SK-N-SH (cell line): ENCODE measurements around the gene TBKBP1. TPM values are rescaled to one million over a fixed set of nuclear protein-coding genes. Genes with fewer than 3 reads are reported as not detected.

Source experiments
- CTCF ChIA-PET: fragments of 300-600, 350-600 bp; formaldehyde crosslinking; extraction: SDS; loops from one replicate; lab custom pipeline; 2021; lab: Yijun Ruan, JAX
- POLR2A ChIA-PET: fragments of 350-600 bp; sonication (Branson Sonifier 250); formaldehyde crosslinking; extraction: SDS; loops from one replicate; lab custom pipeline; 2020; ENCODE audit warnings: antibody characterized with exemption, inconsistent platforms; lab: Yijun Ruan, JAX
- DNase-seq: peaks from one replicate; pipeline ENCODE4 v3.0.0; 2012
- H2AFZ ChIP-seq: fragments of 200-600 bp; sonication (generic); 2 replicates; pipeline ENCODE4 v1.8.1; 2016; ENCODE audit warnings: antibody characterized with exemption, mild to moderate bottlenecking, low read depth
- H3F3A ChIP-seq: fragments of 200-600 bp; sonication (generic); replicated peaks from 2 replicates; pipeline ENCODE3; 2016; ENCODE audit warnings: antibody characterized with exemption, mild to moderate bottlenecking; ENCODE audit not compliant: insufficient read depth
- H3K27ac ChIP-seq, 2 experiments: fragments of 200-500 bp in 1 of 2; fragments of 200-600 bp in 1 of 2; sonication (Bioruptor generic) in 1 of 2; sonication (generic), shearing (Covaris generic) in 1 of 2; 2 replicates each; pipeline versions ENCODE4 v1.5.1 to v1.6.1; 2014 to 2016; ENCODE audit warnings: low read depth in 2 of 2, inconsistent platforms in 1 of 2, low read length in 1 of 2, mild to moderate bottlenecking in 1 of 2, mixed read lengths in 1 of 2
- H3K27me3 ChIP-seq: fragments of 200-600 bp; sonication (generic), shearing (Covaris generic); 2 replicates; pipeline ENCODE4 v1.6.1; 2016; ENCODE audit warnings: mixed run types; ENCODE audit not compliant: insufficient read depth
- H3K36me3 ChIP-seq, 2 experiments: fragments of 200-500 bp in 1 of 2; fragments of 200-600 bp in 1 of 2; sonication (Bioruptor generic) in 1 of 2; sonication (generic) in 1 of 2; replicated peaks in 1 of 2; 2 replicates each; pipeline versions ENCODE3 to v1.5.1; 2014 to 2016; ENCODE audit warnings: low read length in 1 of 2, mild to moderate bottlenecking in 1 of 2; ENCODE audit not compliant: insufficient read depth in 2 of 2, control insufficient read depth in 1 of 2
- H3K4me1 ChIP-seq, 2 experiments: fragments of 200-500 bp in 1 of 2; fragments of 200-600 bp in 1 of 2; sonication (Bioruptor generic) in 1 of 2; sonication (generic), shearing (Covaris generic) in 1 of 2; 2 replicates each; pipeline versions ENCODE4 v1.5.1 to v1.6.1; 2014 to 2016; ENCODE audit warnings: low read depth in 1 of 2, low read length in 1 of 2, mixed run types in 1 of 2; ENCODE audit not compliant: insufficient read depth in 2 of 2, control insufficient read depth in 1 of 2
- H3K4me2 ChIP-seq: fragments of 200-600 bp; sonication (generic), shearing (Covaris generic); 2 replicates; pipeline ENCODE4 v1.6.1; 2017; ENCODE audit warnings: mixed run types
- H3K4me3 ChIP-seq, 2 experiments: fragments of 200-500 bp in 1 of 2; fragments of 200-600 bp in 1 of 2; sonication (Bioruptor generic) in 1 of 2; sonication (generic), shearing (Covaris generic) in 1 of 2; 2 replicates each; pipeline versions ENCODE4 v1.5.1 to v1.8.1; 2014 to 2016; ENCODE audit warnings: low read depth in 2 of 2, inconsistent platforms in 1 of 2, low read length in 1 of 2, mild to moderate bottlenecking in 1 of 2, mixed read lengths in 1 of 2, moderate library complexity in 1 of 2
- H3K79me2 ChIP-seq: fragments of 200-600 bp; sonication (generic); 2 replicates; pipeline ENCODE4 v1.8.1; 2017; ENCODE audit warnings: mild to moderate bottlenecking; ENCODE audit not compliant: insufficient read depth
- H3K9ac ChIP-seq: fragments of 200-600 bp; sonication (generic); 2 replicates; pipeline ENCODE4 v1.6.1; 2017; ENCODE audit warnings: mixed run types
- H3K9me2 ChIP-seq: fragments of 200-600 bp; sonication (generic); 2 replicates; pipeline ENCODE4 v1.6.1; 2017; ENCODE audit warnings: mixed run types
- H3K9me3 ChIP-seq: fragments of 200-600 bp; sonication (generic); 2 replicates; pipeline ENCODE4 v1.6.1; 2017; ENCODE audit warnings: mixed run types, mild to moderate bottlenecking, moderate library complexity
- H4K20me1 ChIP-seq: fragments of 200-600 bp; sonication (generic); 2 replicates; pipeline ENCODE4 v1.6.1; 2017; ENCODE audit warnings: mild to moderate bottlenecking, mixed run types; ENCODE audit not compliant: insufficient read depth
- EP300 ChIP-seq, 2 experiments: IDR thresholded peaks; 2 replicates each; pipeline versions ENCODE4 v1.4.0 to v1.6.1; 2012; ENCODE audit warnings: borderline replicate concordance in 1 of 2, low read depth in 1 of 2, low read length in 1 of 2
- GABPA ChIP-seq: IDR thresholded peaks from 2 replicates; pipeline ENCODE4 v1.4.0; 2012; ENCODE audit warnings: low read depth, mild to moderate bottlenecking
- NRF1 ChIP-seq: IDR thresholded peaks from 2 replicates; pipeline ENCODE4 v1.6.1; 2012; ENCODE audit warnings: low read depth, mild to moderate bottlenecking, low read length
- RAD21 ChIP-seq: IDR thresholded peaks from 2 replicates; pipeline ENCODE4 v1.6.1; 2012; ENCODE audit warnings: mild to moderate bottlenecking, low read length
- RFX5 ChIP-seq: IDR thresholded peaks from 2 replicates; pipeline ENCODE4 v1.6.1; 2012; ENCODE audit warnings: mild to moderate bottlenecking, improper control_type of control experiment, low read length
- RXRA ChIP-seq: IDR thresholded peaks from 2 replicates; pipeline ENCODE4 v1.4.0; 2012; ENCODE audit warnings: low read depth, mild to moderate bottlenecking, borderline replicate concordance
- SMC3 ChIP-seq: IDR thresholded peaks from 2 replicates; pipeline ENCODE4 v1.6.1; 2012; ENCODE audit warnings: low read depth, low read length, improper control_type of control experiment
- TAF1 ChIP-seq: IDR thresholded peaks from 2 replicates; pipeline ENCODE4 v1.6.1; 2012; ENCODE audit warnings: low read depth, mild to moderate bottlenecking, low read length, moderate library complexity, borderline replicate concordance
- TCF12 ChIP-seq: IDR thresholded peaks from 2 replicates; pipeline ENCODE4 v1.4.0; 2012
- TEAD4 ChIP-seq: IDR thresholded peaks from 2 replicates; pipeline ENCODE4 v1.4.0; 2012; ENCODE audit warnings: mild to moderate bottlenecking, borderline replicate concordance; ENCODE audit not compliant: insufficient read depth
- WGBS: methylation state at CpG from one replicate; pipeline ENCODE4 v1.1.6; 2017; ENCODE audit warnings: low lambda C conversion rate; 5-methylcytosine and 5-hydroxymethylcytosine counted together
- polyA plus RNA-seq, 3 experiments: library from polyadenylated mRNA; depleted of rRNA; stranded (reverse); fragments of >200 nt; gene quantifications; 2 replicates each; pipeline ENCODE4 v1.2.3, GENCODE V29; 2012
- TF ChIP-seq, protein P1 (sequence below): fragments of 150-350 bp; IDR thresholded peaks from 2 replicates; pipeline ENCODE4 v1.6.1; 2017; ENCODE audit warnings: antibody characterized with exemption, low read length, low read depth, borderline replicate concordance
- TF ChIP-seq, protein P2 (sequence below): IDR thresholded peaks from 2 replicates; pipeline ENCODE4 v1.4.0; 2012; ENCODE audit warnings: low read depth, borderline replicate concordance
- TF ChIP-seq, protein P3 (sequence below): IDR thresholded peaks from 2 replicates; pipeline ENCODE4 v1.4.0; 2012; ENCODE audit warnings: low read depth, borderline replicate concordance
- TF ChIP-seq, protein P4 (sequence below): fragments of 200-600 bp; sonication (generic); IDR thresholded peaks from 2 replicates; pipeline ENCODE4 v1.6.1; 2017; ENCODE audit warnings: antibody characterized with exemption, mild to moderate bottlenecking, moderate library complexity
- TF ChIP-seq, protein P5 (sequence below): IDR thresholded peaks from 2 replicates; pipeline ENCODE4 v1.6.1; 2012; ENCODE audit warnings: mild to moderate bottlenecking, low read depth, low read length, moderate library complexity

Gene TBKBP1
- polyA plus RNA-seq, 1 of the 3 experiments (the other 2 are of a cell fraction): 14.4 TPM

DNA sequence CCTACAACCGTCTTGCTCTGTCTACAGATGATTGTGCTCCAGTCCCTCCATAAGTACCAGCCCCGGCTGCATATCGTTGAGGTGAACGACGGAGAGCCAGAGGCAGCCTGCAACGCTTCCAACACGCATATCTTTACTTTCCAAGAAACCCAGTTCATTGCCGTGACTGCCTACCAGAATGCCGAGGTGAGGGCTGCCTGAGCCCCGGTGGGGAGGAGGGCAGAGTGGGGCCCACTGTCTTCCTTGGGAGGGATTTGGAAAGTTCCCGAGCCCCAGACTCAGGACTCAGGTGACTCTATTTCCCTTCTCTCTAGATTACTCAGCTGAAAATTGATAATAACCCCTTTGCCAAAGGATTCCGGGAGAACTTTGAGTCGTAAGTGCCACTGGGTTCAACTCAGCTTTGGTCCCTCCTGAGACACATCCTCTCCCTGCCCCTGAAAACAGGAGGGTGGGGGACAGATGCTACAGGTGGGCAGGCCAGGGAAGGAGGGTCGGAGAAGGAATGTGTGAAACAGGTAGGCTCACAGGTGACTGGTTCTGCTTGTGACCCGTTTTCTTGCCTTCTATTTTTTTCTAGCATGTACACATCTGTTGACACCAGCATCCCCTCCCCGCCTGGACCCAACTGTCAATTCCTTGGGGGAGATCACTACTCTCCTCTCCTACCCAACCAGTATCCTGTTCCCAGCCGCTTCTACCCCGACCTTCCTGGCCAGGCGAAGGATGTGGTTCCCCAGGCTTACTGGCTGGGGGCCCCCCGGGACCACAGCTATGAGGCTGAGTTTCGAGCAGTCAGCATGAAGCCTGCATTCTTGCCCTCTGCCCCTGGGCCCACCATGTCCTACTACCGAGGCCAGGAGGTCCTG, 50.4 kb downstream of the TBKBP1 start:
- POLR2A ChIA-PET: no interaction called here
- no peak overlapping the region for H3K9ac ChIP-seq
- no peak for DNase-seq
- peaks cover 0 to 6% of the 10 kb centered on the region in 2 experiments; a peak in 1 of 4 replicates for H3K4me1 ChIP-seq
- no peaks in the 10 kb centered on the region for H3K9me3 ChIP-seq
- no peak overlapping the region for H2AFZ ChIP-seq
- H3F3A ChIP-seq: no peaks in the 10 kb centered on the region
- no peak overlapping the region for H3K4me2 ChIP-seq
- no peaks in the 10 kb centered on the region for H3K79me2 ChIP-seq
- no peaks in the 10 kb centered on the region for H3K9me2 ChIP-seq
- WGBS: 47% methylated on average over 22 of the region's 22 CpGs
- H3K27ac ChIP-seq: no peak overlapping the region
- no peak for TF ChIP-seq EP300 (IDR thresholded peaks at IDR 0.05; ENCODE audit: borderline replicate concordance in 1 of 2, low read depth in 1 of 2, low read length in 1 of 2)
- TF ChIP-seq, all 33 proteins: peak for 0
- Histone ChIP-seq H3K4me3 (no peak overlapping the region), H3K36me3 (no peaks in the 10 kb centered on the region), H3K27me3 (peaks cover 77% of the 10 kb centered on the region), H4K20me1 (no peaks in the 10 kb centered on the region)
- CTCF ChIA-PET: interaction anchor here (1.0 to 13.6 kb wide), 17 partner anchors 10 to 87 kb away, joined by 3 to 211 read pairs (median 9); partner anchors contain the start of genes LRRC46, MRPL10, TBKBP1 and TBX21

DNA sequence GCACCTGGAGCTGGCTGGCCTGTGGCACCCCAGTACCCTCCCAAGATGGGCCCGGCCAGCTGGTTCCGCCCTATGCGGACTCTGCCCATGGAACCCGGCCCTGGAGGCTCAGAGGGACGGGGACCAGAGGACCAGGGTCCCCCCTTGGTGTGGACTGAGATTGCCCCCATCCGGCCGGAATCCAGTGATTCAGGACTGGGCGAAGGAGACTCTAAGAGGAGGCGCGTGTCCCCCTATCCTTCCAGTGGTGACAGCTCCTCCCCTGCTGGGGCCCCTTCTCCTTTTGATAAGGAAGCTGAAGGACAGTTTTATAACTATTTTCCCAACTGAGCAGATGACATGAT, 51.0 kb downstream of the TBKBP1 start:
- CTCF ChIA-PET: interaction anchor here (0.7 to 13.6 kb wide), 11 partner anchors 13 to 80 kb away, joined by 3 to 211 read pairs (median 13); partner anchors contain the start of genes TBKBP1 and TBX21
- Histone ChIP-seq H3K9me3 (no peaks in the 10 kb centered on the region), H3K27me3 (peaks cover 80% of the 10 kb centered on the region)
- TF ChIP-seq TCF12 (no peak), RAD21 (no peak), TAF1 (no peak), TEAD4 (no peak), NRF1 (no peak), RXRA (no peak), EP300 (IDR thresholded peaks at IDR 0.05; ENCODE audit: borderline replicate concordance in 1 of 2, low read depth in 1 of 2, low read length in 1 of 2) (no peak), RFX5 (no peak), SMC3 (no peak), GABPA (no peak)
- TF ChIP-seq, protein P1, sequence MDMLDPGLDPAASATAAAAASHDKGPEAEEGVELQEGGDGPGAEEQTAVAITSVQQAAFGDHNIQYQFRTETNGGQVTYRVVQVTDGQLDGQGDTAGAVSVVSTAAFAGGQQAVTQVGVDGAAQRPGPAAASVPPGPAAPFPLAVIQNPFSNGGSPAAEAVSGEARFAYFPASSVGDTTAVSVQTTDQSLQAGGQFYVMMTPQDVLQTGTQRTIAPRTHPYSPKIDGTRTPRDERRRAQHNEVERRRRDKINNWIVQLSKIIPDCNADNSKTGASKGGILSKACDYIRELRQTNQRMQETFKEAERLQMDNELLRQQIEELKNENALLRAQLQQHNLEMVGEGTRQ: no peak
- TF ChIP-seq, protein P2, sequence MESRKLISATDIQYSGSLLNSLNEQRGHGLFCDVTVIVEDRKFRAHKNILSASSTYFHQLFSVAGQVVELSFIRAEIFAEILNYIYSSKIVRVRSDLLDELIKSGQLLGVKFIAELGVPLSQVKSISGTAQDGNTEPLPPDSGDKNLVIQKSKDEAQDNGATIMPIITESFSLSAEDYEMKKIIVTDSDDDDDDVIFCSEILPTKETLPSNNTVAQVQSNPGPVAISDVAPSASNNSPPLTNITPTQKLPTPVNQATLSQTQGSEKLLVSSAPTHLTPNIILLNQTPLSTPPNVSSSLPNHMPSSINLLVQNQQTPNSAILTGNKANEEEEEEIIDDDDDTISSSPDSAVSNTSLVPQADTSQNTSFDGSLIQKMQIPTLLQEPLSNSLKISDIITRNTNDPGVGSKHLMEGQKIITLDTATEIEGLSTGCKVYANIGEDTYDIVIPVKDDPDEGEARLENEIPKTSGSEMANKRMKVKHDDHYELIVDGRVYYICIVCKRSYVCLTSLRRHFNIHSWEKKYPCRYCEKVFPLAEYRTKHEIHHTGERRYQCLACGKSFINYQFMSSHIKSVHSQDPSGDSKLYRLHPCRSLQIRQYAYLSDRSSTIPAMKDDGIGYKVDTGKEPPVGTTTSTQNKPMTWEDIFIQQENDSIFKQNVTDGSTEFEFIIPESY: no peak
- TF ChIP-seq, protein P3, sequence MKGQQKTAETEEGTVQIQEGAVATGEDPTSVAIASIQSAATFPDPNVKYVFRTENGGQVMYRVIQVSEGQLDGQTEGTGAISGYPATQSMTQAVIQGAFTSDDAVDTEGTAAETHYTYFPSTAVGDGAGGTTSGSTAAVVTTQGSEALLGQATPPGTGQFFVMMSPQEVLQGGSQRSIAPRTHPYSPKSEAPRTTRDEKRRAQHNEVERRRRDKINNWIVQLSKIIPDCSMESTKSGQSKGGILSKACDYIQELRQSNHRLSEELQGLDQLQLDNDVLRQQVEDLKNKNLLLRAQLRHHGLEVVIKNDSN: no peak
- TF ChIP-seq, protein P4, sequence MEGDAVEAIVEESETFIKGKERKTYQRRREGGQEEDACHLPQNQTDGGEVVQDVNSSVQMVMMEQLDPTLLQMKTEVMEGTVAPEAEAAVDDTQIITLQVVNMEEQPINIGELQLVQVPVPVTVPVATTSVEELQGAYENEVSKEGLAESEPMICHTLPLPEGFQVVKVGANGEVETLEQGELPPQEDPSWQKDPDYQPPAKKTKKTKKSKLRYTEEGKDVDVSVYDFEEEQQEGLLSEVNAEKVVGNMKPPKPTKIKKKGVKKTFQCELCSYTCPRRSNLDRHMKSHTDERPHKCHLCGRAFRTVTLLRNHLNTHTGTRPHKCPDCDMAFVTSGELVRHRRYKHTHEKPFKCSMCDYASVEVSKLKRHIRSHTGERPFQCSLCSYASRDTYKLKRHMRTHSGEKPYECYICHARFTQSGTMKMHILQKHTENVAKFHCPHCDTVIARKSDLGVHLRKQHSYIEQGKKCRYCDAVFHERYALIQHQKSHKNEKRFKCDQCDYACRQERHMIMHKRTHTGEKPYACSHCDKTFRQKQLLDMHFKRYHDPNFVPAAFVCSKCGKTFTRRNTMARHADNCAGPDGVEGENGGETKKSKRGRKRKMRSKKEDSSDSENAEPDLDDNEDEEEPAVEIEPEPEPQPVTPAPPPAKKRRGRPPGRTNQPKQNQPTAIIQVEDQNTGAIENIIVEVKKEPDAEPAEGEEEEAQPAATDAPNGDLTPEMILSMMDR: no peak
- TF ChIP-seq, protein P5, sequence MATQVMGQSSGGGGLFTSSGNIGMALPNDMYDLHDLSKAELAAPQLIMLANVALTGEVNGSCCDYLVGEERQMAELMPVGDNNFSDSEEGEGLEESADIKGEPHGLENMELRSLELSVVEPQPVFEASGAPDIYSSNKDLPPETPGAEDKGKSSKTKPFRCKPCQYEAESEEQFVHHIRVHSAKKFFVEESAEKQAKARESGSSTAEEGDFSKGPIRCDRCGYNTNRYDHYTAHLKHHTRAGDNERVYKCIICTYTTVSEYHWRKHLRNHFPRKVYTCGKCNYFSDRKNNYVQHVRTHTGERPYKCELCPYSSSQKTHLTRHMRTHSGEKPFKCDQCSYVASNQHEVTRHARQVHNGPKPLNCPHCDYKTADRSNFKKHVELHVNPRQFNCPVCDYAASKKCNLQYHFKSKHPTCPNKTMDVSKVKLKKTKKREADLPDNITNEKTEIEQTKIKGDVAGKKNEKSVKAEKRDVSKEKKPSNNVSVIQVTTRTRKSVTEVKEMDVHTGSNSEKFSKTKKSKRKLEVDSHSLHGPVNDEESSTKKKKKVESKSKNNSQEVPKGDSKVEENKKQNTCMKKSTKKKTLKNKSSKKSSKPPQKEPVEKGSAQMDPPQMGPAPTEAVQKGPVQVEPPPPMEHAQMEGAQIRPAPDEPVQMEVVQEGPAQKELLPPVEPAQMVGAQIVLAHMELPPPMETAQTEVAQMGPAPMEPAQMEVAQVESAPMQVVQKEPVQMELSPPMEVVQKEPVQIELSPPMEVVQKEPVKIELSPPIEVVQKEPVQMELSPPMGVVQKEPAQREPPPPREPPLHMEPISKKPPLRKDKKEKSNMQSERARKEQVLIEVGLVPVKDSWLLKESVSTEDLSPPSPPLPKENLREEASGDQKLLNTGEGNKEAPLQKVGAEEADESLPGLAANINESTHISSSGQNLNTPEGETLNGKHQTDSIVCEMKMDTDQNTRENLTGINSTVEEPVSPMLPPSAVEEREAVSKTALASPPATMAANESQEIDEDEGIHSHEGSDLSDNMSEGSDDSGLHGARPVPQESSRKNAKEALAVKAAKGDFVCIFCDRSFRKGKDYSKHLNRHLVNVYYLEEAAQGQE: no peak

More for the DNA sequence above, 51.0 kb downstream of the TBKBP1 start:
- no peak overlapping the region for H3K27ac ChIP-seq
- no peaks in the 10 kb centered on the region for H3K36me3 ChIP-seq
- no peak overlapping the region for H3K4me2 ChIP-seq
- peaks cover 0 to 6% of the 10 kb centered on the region in 2 experiments; a peak in 1 of 4 replicates for H3K4me1 ChIP-seq
- POLR2A ChIA-PET: no interaction called here
- H3K4me3 ChIP-seq: no peak overlapping the region
- no peak overlapping the region for H2AFZ ChIP-seq
- H3K9ac ChIP-seq: no peak overlapping the region
- no peaks in the 10 kb centered on the region for H3K79me2 ChIP-seq
- DNase-seq: no peak
- 64% methylated on average over 7 of the region's 10 CpGs for WGBS
- H4K20me1 ChIP-seq: no peaks in the 10 kb centered on the region
- H3K9me2 ChIP-seq: no peaks in the 10 kb centered on the region
- H3F3A ChIP-seq: no peaks in the 10 kb centered on the region
